ENCODE measurements around the gene MYH14. TPM values are rescaled to one million over a fixed set of nuclear protein-coding genes. Genes with fewer than 3 reads are reported as not detected.

Gene MYH14
- total and polyA plus RNA-seq, 2 experiments from 2014 or later = 1.8 to 3.0 TPM

- no peak overlapping the region for H3K4me3 ChIP-seq
- H3K36me3 ChIP-seq = no peaks in the 10 kb centered on the region
- TF ChIP-seq CTCF (IDR thresholded peaks at IDR 0.05; ENCODE audit: low read depth, low read length) = no peak
- H3K27ac ChIP-seq = no peak overlapping the region
- H3K4me1 ChIP-seq (ENCODE audit: low read depth) = no peaks in the 10 kb centered on the region
- DNase-seq (ENCODE audit: low read depth in 1 of 2, low spot score in 1 of 2) = no peak
- H3K27me3 ChIP-seq = no peaks in the 10 kb centered on the region
- H3K9me3 ChIP-seq (ENCODE audit: low read depth) = no peaks in the 10 kb centered on the region
Observed at GRCh38 chr19:50290775-50291174, 87.4 kb downstream of the MYH14 start.

- Histone ChIP-seq H3K27ac (no peak overlapping the region), H3K27me3 (no peaks in the 10 kb centered on the region), H3K9me3 (ENCODE audit: low read depth) (no peaks in the 10 kb centered on the region), H3K36me3 (no peaks in the 10 kb centered on the region), H3K4me3 (no peak overlapping the region), H3K4me1 (ENCODE audit: low read depth) (no peaks in the 10 kb centered on the region)
- no peak for TF ChIP-seq CTCF (IDR thresholded peaks at IDR 0.05; ENCODE audit: low read depth, low read length)
- no peak for DNase-seq (ENCODE audit: low read depth in 1 of 2, low spot score in 1 of 2)
Observed at GRCh38 chr19:50292216-50292827, 88.9 kb downstream of the MYH14 start.

- H3K4me3 ChIP-seq = no peak overlapping the region
Observed at GRCh38 chr19:50293263-50294004, 90.0 kb downstream of the MYH14 start.

GRCh38 chr19:50300051-50300450 lies 96.6 kb downstream of the MYH14 start:
- H3K4me3 ChIP-seq = no peak overlapping the region
- no peak for TF ChIP-seq CTCF (IDR thresholded peaks at IDR 0.05; ENCODE audit: low read depth, low read length)
- H3K36me3 ChIP-seq = no peaks in the 10 kb centered on the region

More at GRCh38 chr19:50293263-50294004, 90.0 kb downstream of the MYH14 start:
- Histone ChIP-seq H3K27ac (no peak overlapping the region), H3K9me3 (ENCODE audit: low read depth) (no peaks in the 10 kb centered on the region), H3K4me1 (ENCODE audit: low read depth) (no peaks in the 10 kb centered on the region), H3K36me3 (no peaks in the 10 kb centered on the region), H3K27me3 (no peaks in the 10 kb centered on the region)
- no peak for TF ChIP-seq CTCF (IDR thresholded peaks at IDR 0.05; ENCODE audit: low read depth, low read length)
- DNase-seq (ENCODE audit: low read depth in 1 of 2, low spot score in 1 of 2) = no peak

GRCh38 chr19:50300814-50301606 lies 97.6 kb downstream of the MYH14 start:
- DNase-seq (ENCODE audit: low read depth in 1 of 2, low spot score in 1 of 2) = peak in 1 of 2 donors; percentile 70
- H3K9me3 ChIP-seq (ENCODE audit: low read depth) = no peaks in the 10 kb centered on the region
- H3K36me3 ChIP-seq = no peaks in the 10 kb centered on the region
- H3K4me3 ChIP-seq = no peak overlapping the region
- H3K4me1 ChIP-seq (ENCODE audit: low read depth) = no peaks in the 10 kb centered on the region
- H3K27me3 ChIP-seq = no peaks in the 10 kb centered on the region
- H3K27ac ChIP-seq = no peak overlapping the region
- no peak for TF ChIP-seq CTCF (IDR thresholded peaks at IDR 0.05; ENCODE audit: low read depth, low read length)

More at GRCh38 chr19:50300051-50300450, 96.6 kb downstream of the MYH14 start:
- no peak for DNase-seq (ENCODE audit: low read depth in 1 of 2, low spot score in 1 of 2)
- Histone ChIP-seq H3K4me1 (ENCODE audit: low read depth) (no peaks in the 10 kb centered on the region), H3K27me3 (no peaks in the 10 kb centered on the region), H3K9me3 (ENCODE audit: low read depth) (no peaks in the 10 kb centered on the region), H3K27ac (no peak overlapping the region)

All from cardiac muscle cell (in vitro differentiated cells and primary cell).